Stimulated activated effector memory CD8-positive, alpha-beta T cell treated with anti-CD3 and anti-CD28 coated beads, Interleukin-12 subunit alpha, Interleukin-12 subunit beta, amount 100 ng/mL, for 72 hours (primary cell): ENCODE measurements around the gene ANAPC5.
"Not testable (repeated sequence)": the region's sequence is repeated elsewhere in the genome, so short reads cannot be mapped to it uniquely, and the experiment has no call there.

Experiments used
- ATAC-seq: fragments of 150-1000 bp; cut with Tn5 transposase; 2 replicates; pipeline ENCODE4 v1.10.0; 2021
- DNase-seq, 2 donors: peaks; one replicate each; pipeline ENCODE4 v3.0.0; 2021 to 2022; ENCODE audit warnings: low spot score in 2 of 2
- H3K27ac Mint-ChIP-seq: one replicate; pipeline ENCODE4 v1.8.0; 2022; ENCODE audit warnings: mild to moderate bottlenecking, mixed read lengths
- H3K36me3 Mint-ChIP-seq: one replicate; pipeline ENCODE4 v1.8.0; 2022; ENCODE audit warnings: mild to moderate bottlenecking, mixed read lengths
- H3K4me1 Mint-ChIP-seq: one replicate; pipeline ENCODE4 v1.8.0; 2022; ENCODE audit warnings: mixed read lengths
- H3K4me3 Mint-ChIP-seq: one replicate; pipeline ENCODE4 v1.8.0; 2022; ENCODE audit warnings: mild to moderate bottlenecking, mixed read lengths
- H3K9me3 Mint-ChIP-seq: one replicate; pipeline ENCODE4 v1.8.0; 2022; ENCODE audit warnings: mixed read lengths

The ANAPC5 gene

GRCh38 chr12:121344506-121344905 is 7.7 kb downstream of the ANAPC5 start:
- no peak for ATAC-seq
- Mint-ChIP-seq H3K4me3 (no peak overlapping the region), H3K4me1 (peaks cover 6% of the 10 kb centered on the region)

DNA sequence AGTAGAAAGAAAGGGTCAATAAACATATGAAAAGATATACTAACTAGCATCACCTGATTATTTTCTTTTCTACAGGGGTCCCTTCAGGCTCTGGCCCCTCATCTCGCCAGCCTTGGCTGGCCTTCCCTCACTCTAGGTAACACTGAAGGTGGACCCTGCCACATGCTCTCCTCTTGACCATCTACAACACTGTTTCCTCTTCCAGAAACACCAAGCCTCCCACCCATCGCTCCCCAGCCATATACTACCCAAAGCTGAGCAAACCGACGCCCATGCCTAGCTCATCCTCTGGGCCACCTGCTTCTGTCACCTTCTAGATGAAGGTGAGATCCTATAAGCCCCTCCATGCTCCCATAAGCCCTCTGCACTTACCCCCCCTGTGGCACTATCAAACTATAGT is 14.8 kb downstream of the ANAPC5 start:
- no peaks in the 10 kb centered on the region for H3K4me1 Mint-ChIP-seq

More at GRCh38 chr12:121344506-121344905, 7.7 kb downstream of the ANAPC5 start:
- Mint-ChIP-seq H3K9me3 (no peaks in the 10 kb centered on the region), H3K27ac (peak overlapping the region; percentile 19), H3K36me3 (peaks cover 79% of the 10 kb centered on the region)
- DNase-seq = no peak

DNA sequence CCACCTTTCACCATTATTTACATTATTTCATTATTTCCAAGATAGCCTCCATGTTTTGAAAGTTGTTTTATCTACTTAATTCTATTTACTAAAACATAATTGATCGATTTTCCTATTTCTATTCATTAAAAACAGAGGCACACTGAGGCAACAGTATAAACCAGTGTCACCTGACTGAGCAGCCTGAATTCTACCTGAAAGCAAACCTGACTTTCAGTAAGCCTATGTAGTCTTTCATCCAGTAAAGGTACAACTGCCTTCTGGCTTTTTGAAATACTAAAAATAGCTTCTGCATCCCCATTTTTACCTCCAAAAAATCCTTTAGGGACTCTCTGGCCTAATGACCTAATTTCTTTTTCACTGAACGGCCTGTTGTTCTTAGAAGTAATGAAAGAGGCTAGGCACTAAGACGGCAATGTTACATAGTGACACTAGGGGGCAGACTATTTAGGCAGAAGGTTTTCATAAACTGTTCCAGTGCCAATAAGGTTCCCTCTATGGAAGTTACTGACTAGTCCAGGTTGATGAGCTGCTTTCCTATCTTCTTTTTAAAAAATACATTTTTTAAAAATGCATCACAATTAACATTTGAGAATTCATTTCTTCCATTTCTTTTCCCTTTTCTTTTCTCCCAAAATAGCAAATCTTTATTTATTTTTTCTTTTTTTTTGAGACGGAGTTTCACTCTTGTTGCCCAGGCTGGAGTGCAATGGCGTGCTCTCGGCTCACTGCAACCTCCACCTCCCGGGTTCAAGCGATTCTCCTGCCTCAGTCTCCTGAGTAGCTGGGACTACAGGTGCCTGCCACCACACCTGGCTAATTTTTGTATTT is 17.5 kb downstream of the ANAPC5 start:
- Mint-ChIP-seq H3K9me3 (no peaks in the 10 kb centered on the region), H3K36me3 (peaks cover 98% of the 10 kb centered on the region), H3K4me3 (no peak overlapping the region), H3K27ac (no peak overlapping the region), H3K4me1 (no peaks in the 10 kb centered on the region)
- no peak for DNase-seq
- peak; percentile 73 for ATAC-seq

More for the DNA sequence above, 14.8 kb downstream of the ANAPC5 start:
- DNase-seq (no peak), ATAC-seq (no peak)
- H3K4me3 Mint-ChIP-seq = no peak overlapping the region
- no peaks in the 10 kb centered on the region for H3K9me3 Mint-ChIP-seq
- peaks cover 98% of the 10 kb centered on the region for H3K36me3 Mint-ChIP-seq
- H3K27ac Mint-ChIP-seq = peak overlapping the region; percentile 15

GRCh38 chr12:121333747-121334146 is 18.5 kb downstream of the ANAPC5 start:
- Mint-ChIP-seq H3K36me3 (peaks cover 98% of the 10 kb centered on the region), H3K27ac (no peak overlapping the region), H3K4me3 (no peak overlapping the region), H3K9me3 (no peaks in the 10 kb centered on the region), H3K4me1 (no peaks in the 10 kb centered on the region)
- no peak for ATAC-seq
- DNase-seq = no peak

DNA sequence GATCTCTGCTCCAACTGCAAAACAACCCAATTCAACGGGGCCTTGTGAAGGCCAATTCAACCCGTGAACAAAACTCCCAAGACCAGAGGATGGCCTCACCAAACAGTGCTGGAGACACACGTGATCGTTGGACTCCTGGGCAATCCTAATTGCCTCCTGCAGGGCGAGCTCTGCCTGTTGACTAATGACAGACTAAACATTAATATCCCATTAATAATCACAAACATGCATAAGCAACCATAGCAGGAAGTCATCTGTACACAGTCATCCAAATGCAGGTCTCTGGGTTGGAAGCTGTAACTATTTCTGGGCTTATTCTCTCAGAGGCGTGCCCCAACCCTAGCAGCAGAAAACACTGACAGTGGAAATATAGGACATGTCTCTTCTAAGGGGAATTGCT is 21.0 kb downstream of the ANAPC5 start:
- Mint-ChIP-seq H3K4me3 (no peak overlapping the region), H3K9me3 (no peaks in the 10 kb centered on the region), H3K27ac (no peak overlapping the region), H3K4me1 (no peaks in the 10 kb centered on the region), H3K36me3 (peaks cover 100% of the 10 kb centered on the region)
- ATAC-seq (no peak), DNase-seq (no peak)

DNA sequence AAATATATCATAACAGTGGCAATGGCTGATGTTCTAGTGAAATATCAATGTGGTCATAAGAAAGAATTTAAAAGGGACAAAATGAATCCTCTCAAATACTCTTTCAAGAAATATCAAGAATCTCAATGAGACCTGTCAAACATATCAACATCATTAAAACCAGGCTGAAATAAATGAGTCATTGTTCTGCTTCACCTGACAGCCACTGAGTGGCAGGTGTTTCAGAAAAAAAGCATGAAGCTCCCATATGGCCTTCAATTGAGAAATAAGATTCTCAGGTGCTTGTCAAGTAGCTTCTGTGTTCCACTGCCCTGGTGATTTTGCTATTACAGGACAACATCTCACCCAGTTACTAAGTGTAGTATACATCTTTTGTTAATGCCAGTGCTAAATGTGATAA is 21.5 kb downstream of the ANAPC5 start:
- H3K4me3 Mint-ChIP-seq = no peak overlapping the region
- peaks cover 100% of the 10 kb centered on the region for H3K36me3 Mint-ChIP-seq
- H3K27ac Mint-ChIP-seq = no peak overlapping the region
- H3K9me3 Mint-ChIP-seq = no peaks in the 10 kb centered on the region
- no peak for ATAC-seq
- no peaks in the 10 kb centered on the region for H3K4me1 Mint-ChIP-seq
- DNase-seq = no peak

DNA sequence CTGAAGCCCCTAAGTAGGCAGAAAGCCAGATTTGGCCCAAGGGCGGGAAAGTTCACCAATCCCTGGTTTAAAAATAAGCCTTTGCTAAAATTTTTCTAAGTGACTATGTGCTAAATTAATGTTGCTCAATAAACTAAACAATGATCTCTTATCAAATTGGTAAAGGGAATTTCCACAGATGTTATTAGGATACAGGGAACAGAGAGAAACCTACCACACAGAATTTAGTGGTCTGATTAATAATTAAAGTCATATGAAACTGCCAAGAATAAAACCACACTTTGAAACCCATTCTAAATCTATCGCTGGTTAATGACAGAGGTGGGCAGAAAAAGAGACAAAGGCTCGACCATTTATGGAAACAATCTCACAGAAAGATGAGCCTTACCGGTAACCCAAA is 22.0 kb downstream of the ANAPC5 start:
- Mint-ChIP-seq H3K4me1 (no peaks in the 10 kb centered on the region), H3K9me3 (no peaks in the 10 kb centered on the region), H3K36me3 (peaks cover 100% of the 10 kb centered on the region), H3K27ac (no peak overlapping the region), H3K4me3 (no peak overlapping the region)
- DNase-seq (no peak), ATAC-seq (no peak)

- ATAC-seq (no peak), DNase-seq (no peak)
- Mint-ChIP-seq H3K4me1 (no peaks in the 10 kb centered on the region), H3K27ac (no peak overlapping the region), H3K4me3 (no peak overlapping the region), H3K36me3 (peaks cover 100% of the 10 kb centered on the region), H3K9me3 (no peaks in the 10 kb centered on the region)
These were observed 23.6 kb downstream of the ANAPC5 start for GRCh38 chr12:121328620-121329019.

- DNase-seq (no peak), ATAC-seq (no peak)
- H3K27ac Mint-ChIP-seq = no peak overlapping the region
- no peaks in the 10 kb centered on the region for H3K4me1 Mint-ChIP-seq
- H3K9me3 Mint-ChIP-seq = no peaks in the 10 kb centered on the region
- H3K4me3 Mint-ChIP-seq = no peak overlapping the region
- peaks cover 100% of the 10 kb centered on the region for H3K36me3 Mint-ChIP-seq
These were observed 25.1 kb downstream of the ANAPC5 start for GRCh38 chr12:121326996-121327674.

DNA sequence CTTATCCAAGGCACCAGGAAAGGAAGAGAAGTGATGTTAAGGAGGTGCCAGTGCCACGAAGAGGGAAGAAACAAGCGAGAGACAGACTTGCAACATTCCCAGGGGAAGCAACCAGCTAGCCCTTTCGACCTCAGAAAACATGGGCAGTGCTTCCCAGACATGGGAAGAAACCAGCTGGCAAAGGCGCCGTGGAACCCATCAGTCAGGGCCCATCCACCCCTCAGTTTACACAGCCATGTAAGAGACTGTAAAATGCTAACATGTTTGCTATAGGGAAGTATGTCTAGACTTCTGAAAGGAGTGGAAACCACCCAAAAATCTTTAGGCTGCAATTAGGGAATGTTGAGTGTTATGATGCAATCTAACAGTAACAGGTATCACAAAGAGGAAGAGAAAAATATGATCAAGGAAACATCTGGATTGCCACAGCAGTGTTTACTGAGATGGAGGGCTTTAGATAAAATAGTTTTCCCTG is 26.3 kb downstream of the ANAPC5 start:
- no peaks in the 10 kb centered on the region for H3K4me1 Mint-ChIP-seq
- H3K4me3 Mint-ChIP-seq = no peak overlapping the region
- ATAC-seq (no peak), DNase-seq (no peak)
- peaks cover 100% of the 10 kb centered on the region for H3K36me3 Mint-ChIP-seq
- no peaks in the 10 kb centered on the region for H3K9me3 Mint-ChIP-seq
- H3K27ac Mint-ChIP-seq = no peak overlapping the region

- Mint-ChIP-seq H3K27ac (peak overlapping the region; percentile 36), H3K4me1 (no peaks in the 10 kb centered on the region), H3K4me3 (no peak overlapping the region), H3K9me3 (no peaks in the 10 kb centered on the region), H3K36me3 (peaks cover 100% of the 10 kb centered on the region)
- no peak for DNase-seq
- no peak for ATAC-seq
These were observed 28.3 kb downstream of the ANAPC5 start for GRCh38 chr12:121323908-121324307.

- ATAC-seq = no peak
- peaks cover 14% of the 10 kb centered on the region for H3K4me1 Mint-ChIP-seq
- no peak for DNase-seq
- peaks cover 99% of the 10 kb centered on the region for H3K36me3 Mint-ChIP-seq
- H3K27ac Mint-ChIP-seq = no peak overlapping the region
- H3K4me3 Mint-ChIP-seq = no peak overlapping the region
- no peaks in the 10 kb centered on the region for H3K9me3 Mint-ChIP-seq
These were observed 34.1 kb downstream of the ANAPC5 start for GRCh38 chr12:121318121-121318520.

- Mint-ChIP-seq H3K27ac (peak overlapping the region; percentile 79), H3K4me1 (peaks cover 14% of the 10 kb centered on the region), H3K36me3 (peaks cover 99% of the 10 kb centered on the region), H3K9me3 (no peaks in the 10 kb centered on the region), H3K4me3 (no peak overlapping the region)
- no peak for DNase-seq
- no peak for ATAC-seq
These were observed 37.8 kb downstream of the ANAPC5 start for GRCh38 chr12:121314431-121314830.

GRCh38 chr12:121310231-121310630 is 42.0 kb downstream of the ANAPC5 start:
- H3K36me3 Mint-ChIP-seq = peaks cover 83% of the 10 kb centered on the region
- not testable (repeated sequence) for H3K9me3 Mint-ChIP-seq, ATAC-seq, H3K4me1 Mint-ChIP-seq, H3K4me3 Mint-ChIP-seq, DNase-seq
- peak overlapping the region; percentile 15 for H3K27ac Mint-ChIP-seq

- not testable (repeated sequence) for H3K27ac Mint-ChIP-seq, H3K9me3 Mint-ChIP-seq, H3K4me1 Mint-ChIP-seq, DNase-seq, ATAC-seq, H3K4me3 Mint-ChIP-seq
- H3K36me3 Mint-ChIP-seq = peaks cover 56% of the 10 kb centered on the region
These were observed 44.8 kb downstream of the ANAPC5 start for GRCh38 chr12:121307397-121307796.

- Mint-ChIP-seq H3K4me1 (no peaks in the 10 kb centered on the region), H3K36me3 (peaks cover 25% of the 10 kb centered on the region), H3K4me3 (no peak overlapping the region), H3K9me3 (no peaks in the 10 kb centered on the region), H3K27ac (no peak overlapping the region)
- ATAC-seq = no peak
- no peak for DNase-seq
These were observed 47.9 kb downstream of the ANAPC5 start for GRCh38 chr12:121304306-121304705.
